Epithelial cell of proximal tubule (primary cell): ENCODE data around the gene SACM1L. TPM values are rescaled to one million over a fixed set of nuclear protein-coding genes. Genes with fewer than 3 reads are reported as not detected.

Source experiments
- DNase-seq: peaks from one replicate; pipeline ENCODE4 v3.0.0-alpha.2; 2011; ENCODE audit warnings: low read depth
- H3K4me3 ChIP-seq: 2 replicates; pipeline ENCODE4 v1.5.1; 2011; ENCODE audit warnings: low read depth, mild to moderate bottlenecking, low read length
- CTCF ChIP-seq: conservative IDR thresholded peaks from 2 replicates; pipeline ENCODE4 v1.5.1; 2012; ENCODE audit warnings: low read depth, mild to moderate bottlenecking, low read length
- total RNA-seq: library from RNA; depleted of rRNA; stranded (reverse); fragments of >200 nt; gene quantifications from 2 replicates; pipeline ENCODE4 v1.2.3, GENCODE V29; 2015

Gene SACM1L
- total RNA-seq, 1 donor from 2014 or later: 15.2 TPM

- DNase-seq: no peak
- H3K4me3 ChIP-seq: no peak overlapping the region
- TF ChIP-seq CTCF: no peak
Measured at GRCh38 chr3:45759851-45760250, 70.7 kb downstream of the SACM1L start.

- peak; percentile 7 for DNase-seq
- peak; percentile 89 for TF ChIP-seq CTCF
- H3K4me3 ChIP-seq: no peak overlapping the region
Measured at GRCh38 chr3:45760878-45761711, 71.9 kb downstream of the SACM1L start.

GRCh38 chr3:45761831-45762230 lies 72.6 kb downstream of the SACM1L start:
- DNase-seq: no peak
- no peak overlapping the region for H3K4me3 ChIP-seq
- no peak for TF ChIP-seq CTCF

- H3K4me3 ChIP-seq: no peak overlapping the region
- DNase-seq: no peak
- TF ChIP-seq CTCF: no peak
Measured at GRCh38 chr3:45762647-45763302, 73.6 kb downstream of the SACM1L start.

- DNase-seq: no peak
- no peak for TF ChIP-seq CTCF
Measured at GRCh38 chr3:45763303-45763675, 74.1 kb downstream of the SACM1L start.

GRCh38 chr3:45765266-45765851 lies 76.2 kb downstream of the SACM1L start:
- H3K4me3 ChIP-seq: no peak overlapping the region
- DNase-seq: no peak
- no peak for TF ChIP-seq CTCF

More at GRCh38 chr3:45763303-45763675, 74.1 kb downstream of the SACM1L start:
- no peak overlapping the region for H3K4me3 ChIP-seq
